Kidney (tissue), 14 donors: ENCODE data around the gene ANP32A. TPM values are rescaled to one million over a fixed set of nuclear protein-coding genes. Genes with fewer than 3 reads are reported as not detected.

Source experiments
- DNase-seq, 5 donors: peaks; one replicate each; pipeline ENCODE4 v3.0.0-alpha.2; 2013 to 2020
- FAIRE-seq: peaks from 2 replicates; lab custom pipeline; 2012; peaks lifted over from hg19 to GRCh38; lab: Jason Lieb, UNC
- H3K27ac ChIP-seq, 2 donors: one replicate each; pipeline ENCODE4 v1.7.0; 2013; ENCODE audit warnings: low read depth in 2 of 2, low read length in 2 of 2, inconsistent platforms in 1 of 2
- H3K27me3 ChIP-seq: one replicate; pipeline ENCODE4 v1.7.1; 2013; ENCODE audit warnings: low read length, inconsistent platforms; ENCODE audit not compliant: control insufficient read depth, insufficient read depth
- H3K36me3 ChIP-seq, 3 donors: one replicate each; pipeline versions ENCODE4 v1.7.0 to v1.7.1; 2013; ENCODE audit warnings: low read length in 3 of 3, control low read depth in 1 of 3, inconsistent platforms in 1 of 3; ENCODE audit not compliant: insufficient read depth in 3 of 3, control insufficient read depth in 2 of 3
- H3K4me1 ChIP-seq, 3 donors: one replicate each; pipeline versions ENCODE4 v1.7.0 to v1.7.1; 2013; ENCODE audit warnings: low read length in 3 of 3, inconsistent platforms in 1 of 3, low read depth in 1 of 3; ENCODE audit not compliant: control insufficient read depth in 2 of 3, insufficient read depth in 2 of 3
- H3K4me3 ChIP-seq, 3 donors: one replicate each; pipeline versions ENCODE4 v1.7.0 to v1.8.1; 2013; ENCODE audit warnings: low read length in 3 of 3, control low read depth in 1 of 3, inconsistent platforms in 1 of 3
- H3K9ac ChIP-seq, 3 donors: one replicate each; pipeline versions ENCODE4 v1.7.0 to v1.7.1; 2013; ENCODE audit warnings: low read length in 3 of 3, control low read depth in 1 of 3, inconsistent platforms in 1 of 3
- H3K9me3 ChIP-seq, 3 donors: one replicate each; pipeline versions ENCODE4 v1.7.0 to v1.7.1; 2013; ENCODE audit warnings: low read length in 3 of 3, control low read depth in 1 of 3, inconsistent platforms in 1 of 3; ENCODE audit not compliant: control insufficient read depth in 2 of 3, insufficient read depth in 1 of 3
- intact Hi-C: fragments of 100-400 bp; cut with DNase I; formaldehyde crosslinking; loops from one replicate; pipeline ENCODE4 v1.11.1; 2022
- polyA plus RNA-seq: library from polyadenylated mRNA; stranded (reverse); fragments of 350-450 nt; fragmentation: Illumina TruSeq; extraction: RNeasy Lipid Tissue Mini Kit (QIAGEN cat#74804); gene quantifications from one replicate; pipeline ENCODE4 v1.2.3, GENCODE V29; 2014; ENCODE audit warnings: low read depth, low replicate concordance; ENCODE audit not compliant: insufficient read depth
- total RNA-seq: library from RNA; stranded (reverse); fragmentation: NEBNext Ultra II Directional; extraction: Animal tissue kit (Norgen Biotek cat#: 25700); gene quantifications from one replicate; pipeline ENCODE4 v1.2.1, GENCODE V29; 2021
- TF ChIP-seq, protein P1 (sequence below): IDR thresholded peaks from 3 replicates; pipeline ENCODE4 v1.5.1; 2012; ENCODE audit warnings: mild to moderate bottlenecking, moderate library complexity, borderline replicate concordance; ENCODE audit not compliant: insufficient read depth; ENCODE audit errors: extremely low read depth
- donor health status: control.
- donor health status: control.
- donor health status: control.
- donor health status: control.
- donor health status: control.
- donor health status: DM: yes; HTN: yes; CAD: no.
- donor health status: Normal renal cell carcinoma (clear cell type).

ANP32A gene
- total and polyA plus RNA-seq, 2 donors from 2014 or later = 113 to 148 TPM

DNA sequence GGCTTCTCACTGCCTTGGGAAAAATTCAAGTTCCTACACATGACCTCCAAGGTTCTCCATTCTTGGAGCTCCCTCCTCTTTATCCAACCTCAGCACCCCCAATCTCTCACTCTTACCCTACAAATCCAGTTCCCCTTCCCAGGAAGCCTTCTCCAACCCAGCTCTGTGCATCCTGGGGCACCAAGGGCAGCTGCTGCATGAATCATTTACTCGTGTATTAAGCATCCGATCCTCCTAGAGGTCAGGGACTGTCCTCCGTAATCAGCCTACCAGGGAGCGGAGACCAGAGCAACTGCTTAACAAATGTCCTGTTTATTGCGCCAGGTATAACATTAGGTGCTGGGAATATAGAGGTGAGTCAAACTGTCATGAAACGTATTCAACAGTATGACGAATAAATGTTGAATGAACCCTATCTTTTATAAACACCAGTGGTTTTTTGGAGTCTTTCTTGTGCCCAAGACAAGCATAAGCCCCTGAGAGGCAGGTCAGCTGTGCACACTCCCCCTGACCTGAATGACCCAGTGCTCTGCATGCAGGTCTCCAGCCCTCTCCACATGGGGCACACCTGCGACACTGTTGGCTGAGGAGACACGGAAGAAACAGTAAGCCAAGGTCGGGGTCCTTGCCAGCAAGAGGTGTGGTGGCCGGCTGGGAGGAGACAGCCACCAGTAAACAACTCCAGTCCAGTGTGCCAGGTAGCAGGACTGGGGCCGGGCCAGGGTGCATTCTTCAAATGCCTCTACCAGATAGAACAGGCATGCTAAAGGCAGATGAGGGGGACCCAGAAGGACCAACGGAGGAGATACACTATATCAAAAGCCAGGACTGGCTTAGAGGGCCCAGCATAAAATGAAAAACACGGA lies 27.6 kb downstream of the ANP32A start:
- no peak overlapping the region for H3K4me3 ChIP-seq
- H3K9ac ChIP-seq = peak overlapping the region in 1 of 3 donors; percentile 24
- intact Hi-C loops = no loop called here
- H3K36me3 ChIP-seq = no peaks in the 10 kb centered on the region
- peak in 1 of 5 donors; percentile 79 for DNase-seq
- no peak for FAIRE-seq
- H3K9me3 ChIP-seq = no peaks in the 10 kb centered on the region
- H3K27me3 ChIP-seq = no peaks in the 10 kb centered on the region
- TF ChIP-seq, protein P1, sequence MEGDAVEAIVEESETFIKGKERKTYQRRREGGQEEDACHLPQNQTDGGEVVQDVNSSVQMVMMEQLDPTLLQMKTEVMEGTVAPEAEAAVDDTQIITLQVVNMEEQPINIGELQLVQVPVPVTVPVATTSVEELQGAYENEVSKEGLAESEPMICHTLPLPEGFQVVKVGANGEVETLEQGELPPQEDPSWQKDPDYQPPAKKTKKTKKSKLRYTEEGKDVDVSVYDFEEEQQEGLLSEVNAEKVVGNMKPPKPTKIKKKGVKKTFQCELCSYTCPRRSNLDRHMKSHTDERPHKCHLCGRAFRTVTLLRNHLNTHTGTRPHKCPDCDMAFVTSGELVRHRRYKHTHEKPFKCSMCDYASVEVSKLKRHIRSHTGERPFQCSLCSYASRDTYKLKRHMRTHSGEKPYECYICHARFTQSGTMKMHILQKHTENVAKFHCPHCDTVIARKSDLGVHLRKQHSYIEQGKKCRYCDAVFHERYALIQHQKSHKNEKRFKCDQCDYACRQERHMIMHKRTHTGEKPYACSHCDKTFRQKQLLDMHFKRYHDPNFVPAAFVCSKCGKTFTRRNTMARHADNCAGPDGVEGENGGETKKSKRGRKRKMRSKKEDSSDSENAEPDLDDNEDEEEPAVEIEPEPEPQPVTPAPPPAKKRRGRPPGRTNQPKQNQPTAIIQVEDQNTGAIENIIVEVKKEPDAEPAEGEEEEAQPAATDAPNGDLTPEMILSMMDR = no peak
- H3K27ac ChIP-seq = peak overlapping the region; percentile 89 to 97
- H3K4me1 ChIP-seq = peaks cover 3 to 73% (median 71%) of the 10 kb centered on the region in 3 donors

- intact Hi-C loops = no loop called here
- Histone ChIP-seq H3K4me1 (peaks cover 3 to 67% (median 64%) of the 10 kb centered on the region in 3 donors), H3K36me3 (no peaks in the 10 kb centered on the region), H3K27ac (peak overlapping the region in 1 of 2 donors; percentile 19), H3K27me3 (no peaks in the 10 kb centered on the region), H3K9ac (no peak overlapping the region), H3K9me3 (no peaks in the 10 kb centered on the region), H3K4me3 (no peak overlapping the region)
- FAIRE-seq = no peak
- TF ChIP-seq, protein P1 = no peak
- DNase-seq = peak in 2 of 5 donors; percentile 29 to 41
These were observed 29.0 kb downstream of the ANP32A start for GRCh38 chr15:68791431-68792283.

DNA sequence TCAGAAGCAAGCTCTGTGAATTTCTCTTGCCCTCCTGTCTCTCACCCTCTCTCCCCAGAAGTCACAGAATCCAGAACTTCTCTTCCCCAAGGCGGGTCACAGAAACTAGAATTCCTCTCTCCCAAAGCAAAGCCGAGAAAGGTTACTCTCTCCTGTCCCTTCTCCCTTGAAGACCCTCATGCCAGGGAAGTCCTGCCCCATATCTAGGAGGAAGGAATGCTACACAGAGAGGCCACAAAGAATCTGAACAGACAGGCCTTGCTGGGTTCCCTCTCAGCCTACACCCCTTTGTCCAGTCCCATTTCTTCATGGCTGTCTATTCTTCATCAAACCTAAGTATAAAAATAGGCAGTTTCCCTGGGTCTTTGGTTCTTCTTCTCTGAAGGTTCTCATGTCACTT lies 29.8 kb downstream of the ANP32A start:
- H3K9me3 ChIP-seq = no peaks in the 10 kb centered on the region
- no peak overlapping the region for H3K9ac ChIP-seq
- H3K4me3 ChIP-seq = no peak overlapping the region
- FAIRE-seq (no peak), DNase-seq (no peak)
- no peaks in the 10 kb centered on the region for H3K36me3 ChIP-seq
- TF ChIP-seq, protein P1 = no peak
- no peaks in the 10 kb centered on the region for H3K27me3 ChIP-seq
- intact Hi-C loops = no loop called here
- peaks cover 3 to 59% (median 57%) of the 10 kb centered on the region in 3 donors for H3K4me1 ChIP-seq
- H3K27ac ChIP-seq = peak overlapping the region in 1 of 2 donors; percentile 19
